Ascending aorta (tissue), 2 donors: ENCODE measurements around the gene ADAM11. TPM values are rescaled to one million over a fixed set of nuclear protein-coding genes. Genes with fewer than 3 reads are reported as not detected.
A peak's percentile ranks its signal among the peaks of the same experiment; 100 is the strongest.
"Not testable (repeated sequence)": the region's sequence is repeated elsewhere in the genome, so short reads cannot be mapped to it uniquely, and the experiment has no call there.

Experiments
- DNase-seq, 2 donors: peaks; one replicate each; pipeline ENCODE4 v3.0.0-alpha.2; 2019; ENCODE audit warnings: low spot score in 2 of 2
- H3K27ac ChIP-seq, 2 donors: fragments of 200-600 bp; sonication (generic); one replicate each; pipeline ENCODE4 v1.5.1; 2016 to 2017; ENCODE audit warnings: mild to moderate bottlenecking in 1 of 2
- H3K27me3 ChIP-seq: fragments of 200-600 bp; sonication (generic); one replicate; pipeline ENCODE4 v1.5.1; 2017
- H3K36me3 ChIP-seq, 2 donors: fragments of 200-600 bp; sonication (generic); one replicate each; pipeline ENCODE4 v1.5.1; 2016
- H3K4me1 ChIP-seq, 2 donors: fragments of 200-600 bp; sonication (generic); one replicate each; pipeline ENCODE4 v1.5.1; 2016 to 2017; ENCODE audit warnings: mild to moderate bottlenecking in 1 of 2
- H3K4me3 ChIP-seq, 2 donors: fragments of 200-600 bp; sonication (generic); one replicate each; pipeline ENCODE4 v1.5.1; 2016 to 2017; ENCODE audit warnings: mild to moderate bottlenecking in 1 of 2
- H3K9me3 ChIP-seq, 2 donors: fragments of 200-600 bp; sonication (generic); one replicate each; pipeline ENCODE4 v1.5.1; 2016
- intact Hi-C: fragments of 100-400 bp; cut with DNase I; formaldehyde crosslinking; loops from one replicate; pipeline ENCODE4 v1.15.1; 2023
- total RNA-seq: library from RNA; depleted of rRNA; stranded (reverse); fragments of >200 nt; gene quantifications from one replicate; pipeline ENCODE4 v1.1.0, GENCODE V29; 2016
- TF ChIP-seq, protein P1 (sequence below), 3 experiments: fragments of 200-600 bp in 2 of 3; fragments of 450-650 bp in 1 of 3; sonication (generic) in 2 of 3; IDR thresholded peaks; one replicate each; pipeline ENCODE4 v1.5.1; 2016 to 2019; ENCODE audit warnings: antibody characterized with exemption in 3 of 3, mild to moderate bottlenecking in 1 of 3, moderate library complexity in 1 of 3

ADAM11 gene
- total RNA-seq, 1 donor from 2014 or later, result not detected

DNA sequence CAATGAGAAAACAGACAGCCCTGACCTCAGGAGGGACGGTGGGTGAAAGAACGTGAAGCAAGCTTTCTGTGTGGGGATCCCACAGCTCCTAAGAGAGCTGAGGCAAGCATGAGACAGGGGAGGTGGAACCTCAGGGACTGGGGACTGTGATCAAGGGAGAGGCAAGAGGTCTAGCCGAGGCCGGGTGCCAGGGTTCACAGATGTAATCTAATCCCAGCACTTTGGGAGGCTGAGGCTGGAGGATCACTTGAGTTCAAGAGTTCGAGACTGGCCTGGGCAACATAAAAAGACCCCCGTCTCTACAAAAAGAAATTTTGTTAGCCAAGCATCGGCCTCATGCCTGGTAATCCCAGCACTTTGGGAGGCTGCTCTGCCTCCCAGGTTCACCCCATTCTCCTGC is 4.5 kb upstream of the ADAM11 start:
- no peak overlapping the region for H3K27ac ChIP-seq
- intact Hi-C loops, result no loop called here
- H3K9me3 ChIP-seq, result no peaks in the 10 kb centered on the region
- no peak overlapping the region for H3K4me3 ChIP-seq
- no peaks in the 10 kb centered on the region for H3K36me3 ChIP-seq
- H3K27me3 ChIP-seq, result peaks cover under 1% of the 10 kb centered on the region
- DNase-seq, result no peak
- H3K4me1 ChIP-seq, result peaks cover under 1 to 6% of the 10 kb centered on the region in 2 donors
- TF ChIP-seq, protein P1, sequence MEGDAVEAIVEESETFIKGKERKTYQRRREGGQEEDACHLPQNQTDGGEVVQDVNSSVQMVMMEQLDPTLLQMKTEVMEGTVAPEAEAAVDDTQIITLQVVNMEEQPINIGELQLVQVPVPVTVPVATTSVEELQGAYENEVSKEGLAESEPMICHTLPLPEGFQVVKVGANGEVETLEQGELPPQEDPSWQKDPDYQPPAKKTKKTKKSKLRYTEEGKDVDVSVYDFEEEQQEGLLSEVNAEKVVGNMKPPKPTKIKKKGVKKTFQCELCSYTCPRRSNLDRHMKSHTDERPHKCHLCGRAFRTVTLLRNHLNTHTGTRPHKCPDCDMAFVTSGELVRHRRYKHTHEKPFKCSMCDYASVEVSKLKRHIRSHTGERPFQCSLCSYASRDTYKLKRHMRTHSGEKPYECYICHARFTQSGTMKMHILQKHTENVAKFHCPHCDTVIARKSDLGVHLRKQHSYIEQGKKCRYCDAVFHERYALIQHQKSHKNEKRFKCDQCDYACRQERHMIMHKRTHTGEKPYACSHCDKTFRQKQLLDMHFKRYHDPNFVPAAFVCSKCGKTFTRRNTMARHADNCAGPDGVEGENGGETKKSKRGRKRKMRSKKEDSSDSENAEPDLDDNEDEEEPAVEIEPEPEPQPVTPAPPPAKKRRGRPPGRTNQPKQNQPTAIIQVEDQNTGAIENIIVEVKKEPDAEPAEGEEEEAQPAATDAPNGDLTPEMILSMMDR (IDR thresholded peaks at IDR 0.05), result no peak

DNA sequence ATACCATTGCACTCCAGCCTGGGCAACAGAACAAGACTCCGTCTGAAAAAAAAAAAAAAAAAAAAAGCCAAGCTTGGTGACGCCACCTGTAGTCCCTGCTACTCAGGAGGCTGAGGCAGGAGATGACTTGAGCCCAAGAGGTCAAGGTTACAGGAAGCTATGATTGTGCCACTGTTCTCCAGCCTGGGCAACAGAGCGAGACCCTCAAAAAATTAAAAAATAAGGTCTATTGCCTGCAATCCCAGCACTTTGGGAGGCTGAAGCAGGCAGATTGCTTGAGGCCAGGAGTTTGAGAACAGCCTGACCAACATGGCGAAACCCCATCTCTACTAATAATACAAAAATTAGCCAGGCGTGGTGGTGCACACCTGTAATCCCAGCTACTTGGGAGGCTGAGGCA is 3.6 kb upstream of the ADAM11 start:
- H3K9me3 ChIP-seq, H3K36me3 ChIP-seq, DNase-seq, H3K27ac ChIP-seq, H3K27me3 ChIP-seq, H3K4me3 ChIP-seq, intact Hi-C loops: not testable (repeated sequence)
- peaks cover 5 to 13% of the 10 kb centered on the region in 2 donors for H3K4me1 ChIP-seq

DNA sequence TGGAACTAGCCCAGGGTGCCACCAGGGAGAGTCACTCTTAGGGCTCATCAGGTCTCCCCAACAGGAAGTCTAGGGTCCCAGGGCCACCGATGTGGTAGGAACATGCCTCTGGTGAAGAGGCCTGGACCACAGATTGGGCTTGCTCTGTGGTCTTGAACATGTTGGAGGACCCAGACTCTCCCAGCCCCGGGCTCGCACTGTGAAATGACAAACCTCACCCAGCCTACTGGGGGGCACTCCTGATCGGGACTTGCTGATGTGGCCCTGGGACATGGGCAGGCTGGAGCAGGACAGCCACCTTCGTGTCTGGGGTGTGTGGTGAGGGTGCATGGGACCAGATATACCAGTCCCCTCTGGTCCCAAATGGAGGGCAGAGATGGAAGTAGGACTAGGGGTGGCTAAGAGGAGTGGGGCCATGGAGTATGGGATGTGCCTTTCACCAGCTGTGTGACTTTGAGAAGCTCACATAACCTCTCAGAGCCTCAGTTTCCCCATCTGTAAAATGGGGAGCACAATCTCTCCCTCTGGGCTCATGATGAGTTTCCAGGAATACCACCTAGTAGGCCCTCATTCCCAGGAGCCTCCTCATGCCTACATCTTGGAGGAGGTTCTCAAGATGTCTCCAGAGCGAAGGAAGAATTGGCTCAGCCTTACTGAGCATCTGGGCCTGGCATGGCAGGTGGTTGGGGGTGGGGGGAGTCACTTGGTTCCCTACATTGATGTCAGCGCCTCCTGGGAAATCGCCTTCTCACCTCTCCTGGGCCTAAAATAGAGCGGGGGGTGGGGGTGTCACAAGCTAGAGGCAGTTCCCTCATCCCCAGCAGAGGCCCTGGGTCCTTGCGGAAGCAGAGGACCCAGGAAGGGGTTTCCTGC is 1.5 kb upstream of the ADAM11 start:
- TF ChIP-seq, protein P1 (IDR thresholded peaks at IDR 0.05), result no peak
- Histone ChIP-seq H3K4me1 (peaks cover 5 to 13% of the 10 kb centered on the region in 2 donors), H3K4me3 (no peak overlapping the region), H3K9me3 (no peaks in the 10 kb centered on the region), H3K27ac (no peak overlapping the region), H3K36me3 (no peaks in the 10 kb centered on the region), H3K27me3 (peaks cover 9% of the 10 kb centered on the region)
- DNase-seq, result no peak
- intact Hi-C loops, result no loop called here

DNA sequence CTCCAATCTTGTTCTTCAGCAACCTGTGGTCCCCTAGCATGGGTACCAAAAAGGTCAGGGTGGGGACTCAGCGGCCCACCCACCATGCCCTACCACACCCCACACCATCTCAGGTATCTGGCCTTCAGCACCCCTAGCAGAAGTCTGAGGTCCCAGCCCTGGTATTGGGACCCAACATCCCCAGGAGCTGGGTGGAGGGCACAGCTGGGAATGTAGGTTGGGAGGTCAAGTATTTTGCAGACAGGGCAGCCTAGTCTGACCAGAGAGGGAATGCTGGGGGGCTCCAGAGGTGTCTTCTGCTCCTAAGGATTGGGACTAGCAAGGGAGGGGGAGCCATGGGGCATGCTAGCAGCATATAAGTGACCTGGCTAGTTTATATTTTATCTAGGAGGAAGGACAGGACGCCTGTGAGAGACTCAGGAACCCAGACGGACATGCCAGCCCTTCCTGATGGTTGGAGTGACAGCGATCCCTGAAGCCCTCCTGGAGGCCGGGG is 822 bp upstream of the ADAM11 start:
- TF ChIP-seq, protein P1 (IDR thresholded peaks at IDR 0.05), result no peak
- intact Hi-C loops, result no loop called here
- Histone ChIP-seq H3K36me3 (no peaks in the 10 kb centered on the region), H3K9me3 (no peaks in the 10 kb centered on the region), H3K4me3 (no peak overlapping the region), H3K27me3 (peaks cover 9% of the 10 kb centered on the region), H3K4me1 (peaks cover 5 to 13% of the 10 kb centered on the region in 2 donors), H3K27ac (no peak overlapping the region)
- DNase-seq, result no peak

DNA sequence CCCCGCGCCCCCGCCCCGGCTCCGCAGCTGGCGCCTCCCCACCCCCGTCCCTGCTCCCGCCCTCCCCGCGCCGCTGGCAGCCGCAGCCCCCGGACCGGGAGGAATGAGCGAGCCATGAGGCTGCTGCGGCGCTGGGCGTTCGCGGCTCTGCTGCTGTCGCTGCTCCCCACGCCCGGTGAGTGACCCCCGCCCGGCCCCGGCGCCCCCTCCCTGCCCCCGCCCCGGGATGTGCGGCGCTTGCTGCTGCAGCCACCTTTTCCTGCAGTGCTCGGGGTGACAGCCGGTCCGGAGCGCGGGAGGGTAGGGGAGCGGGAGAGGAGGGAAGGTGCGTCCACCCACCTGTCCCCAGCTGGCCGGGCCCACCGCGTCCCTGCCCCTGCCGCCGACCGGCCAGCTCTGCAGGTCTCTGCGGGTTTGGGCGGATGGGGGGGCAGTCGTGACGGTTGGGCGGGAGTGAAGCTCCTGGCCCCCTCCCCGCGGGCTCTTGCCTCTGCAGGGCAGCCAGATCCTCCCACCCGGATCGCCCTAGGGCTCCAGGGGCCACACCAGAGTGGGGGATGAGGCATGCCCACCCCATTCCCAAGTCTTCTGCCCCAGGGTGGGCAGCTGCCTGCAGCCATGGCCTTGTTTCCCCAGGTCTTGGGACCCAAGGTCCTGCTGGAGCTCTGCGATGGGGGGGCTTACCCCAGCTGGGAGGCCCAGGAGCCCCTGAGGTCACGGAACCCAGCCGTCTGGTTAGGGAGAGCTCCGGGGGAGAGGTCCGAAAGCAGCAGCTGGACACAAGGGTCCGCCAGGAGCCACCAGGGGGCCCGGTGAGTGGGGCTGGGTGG is 513 bp downstream of the ADAM11 start:
- Histone ChIP-seq H3K27ac (no peak overlapping the region), H3K27me3 (peaks cover 9% of the 10 kb centered on the region), H3K36me3 (no peaks in the 10 kb centered on the region), H3K4me1 (peaks cover 5 to 13% of the 10 kb centered on the region in 2 donors), H3K4me3 (peak overlapping the region; percentile 58 to 63), H3K9me3 (no peaks in the 10 kb centered on the region)
- TF ChIP-seq, protein P1 (IDR thresholded peaks at IDR 0.05), result no peak
- intact Hi-C loops, result no loop called here
- no peak for DNase-seq

DNA sequence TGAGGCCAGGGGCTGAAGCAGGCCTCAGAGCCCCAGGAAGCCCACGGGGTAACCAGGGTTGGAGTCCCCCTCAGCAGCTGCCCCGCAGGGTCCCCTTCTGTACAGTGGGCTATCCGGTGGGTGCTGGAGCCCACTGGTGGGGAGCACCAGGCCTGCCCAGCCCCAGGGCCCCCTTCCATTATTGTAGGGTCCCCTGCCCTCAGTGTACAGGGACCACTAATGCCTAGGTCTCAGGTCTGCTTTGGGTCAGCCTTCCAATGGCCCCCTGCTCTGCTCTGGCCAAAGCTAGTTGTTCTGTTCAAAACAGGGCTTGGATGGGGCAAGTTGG is 1.1 kb downstream of the ADAM11 start:
- H3K4me1 ChIP-seq, result peaks cover 5 to 13% of the 10 kb centered on the region in 2 donors
- H3K27ac ChIP-seq, result no peak overlapping the region
- H3K4me3 ChIP-seq, result peak overlapping the region in 1 of 2 donors; percentile 63
- no peaks in the 10 kb centered on the region for H3K9me3 ChIP-seq
- peaks cover 9% of the 10 kb centered on the region for H3K27me3 ChIP-seq
- intact Hi-C loops, result no loop called here
- TF ChIP-seq, protein P1 (IDR thresholded peaks at IDR 0.05), result no peak
- no peak for DNase-seq
- no peaks in the 10 kb centered on the region for H3K36me3 ChIP-seq
